Measurements from ENCODE around the gene ARFGAP1. TPM values are rescaled to one million over a fixed set of nuclear protein-coding genes. Genes with fewer than 3 reads are reported as not detected.
A peak's percentile ranks its signal among the peaks of the same experiment; 100 is the strongest.

Gene ARFGAP1
- total and polyA plus RNA-seq, 4 donors: 47.0 to 108 (median 87.6) TPM

DNA sequence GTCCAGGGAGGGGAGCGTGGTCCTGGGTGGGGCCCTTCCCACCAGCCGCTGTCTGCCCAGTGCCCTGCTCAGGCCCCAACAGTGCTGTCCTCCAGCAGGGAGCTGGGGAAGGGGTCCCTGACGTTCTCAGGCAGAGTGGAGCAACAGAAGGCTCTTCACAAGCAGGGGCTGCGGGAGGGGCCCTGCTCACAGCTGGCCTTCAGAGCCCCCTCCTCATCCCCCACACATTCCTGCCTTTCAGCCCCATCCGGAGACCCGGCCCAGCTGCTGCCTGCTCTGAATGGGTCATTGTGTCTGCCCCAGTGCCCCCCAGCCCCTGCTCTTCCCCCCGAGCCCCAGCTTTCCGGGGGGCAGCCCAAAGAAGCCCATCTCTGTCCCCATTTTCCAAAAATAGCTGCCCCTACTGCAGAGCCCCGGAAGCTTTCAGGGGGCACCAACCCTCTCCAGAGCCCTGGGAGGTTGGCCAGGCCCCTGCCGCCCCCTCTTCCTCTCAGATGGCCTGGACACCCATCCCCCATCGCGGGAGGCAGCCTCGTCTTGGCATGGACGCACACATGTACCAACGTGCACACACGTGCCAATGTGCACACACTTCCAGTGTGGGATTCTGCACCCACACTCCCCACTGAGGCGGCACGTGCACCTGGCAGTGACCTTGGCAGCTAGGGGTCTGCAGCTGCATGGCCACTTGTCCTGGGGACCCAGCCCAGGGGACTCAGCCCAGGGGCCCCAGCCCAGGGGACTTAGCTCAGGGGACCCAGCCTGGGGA, 24.1 kb downstream of the ARFGAP1 start:
- TF ChIP-seq, protein P1, sequence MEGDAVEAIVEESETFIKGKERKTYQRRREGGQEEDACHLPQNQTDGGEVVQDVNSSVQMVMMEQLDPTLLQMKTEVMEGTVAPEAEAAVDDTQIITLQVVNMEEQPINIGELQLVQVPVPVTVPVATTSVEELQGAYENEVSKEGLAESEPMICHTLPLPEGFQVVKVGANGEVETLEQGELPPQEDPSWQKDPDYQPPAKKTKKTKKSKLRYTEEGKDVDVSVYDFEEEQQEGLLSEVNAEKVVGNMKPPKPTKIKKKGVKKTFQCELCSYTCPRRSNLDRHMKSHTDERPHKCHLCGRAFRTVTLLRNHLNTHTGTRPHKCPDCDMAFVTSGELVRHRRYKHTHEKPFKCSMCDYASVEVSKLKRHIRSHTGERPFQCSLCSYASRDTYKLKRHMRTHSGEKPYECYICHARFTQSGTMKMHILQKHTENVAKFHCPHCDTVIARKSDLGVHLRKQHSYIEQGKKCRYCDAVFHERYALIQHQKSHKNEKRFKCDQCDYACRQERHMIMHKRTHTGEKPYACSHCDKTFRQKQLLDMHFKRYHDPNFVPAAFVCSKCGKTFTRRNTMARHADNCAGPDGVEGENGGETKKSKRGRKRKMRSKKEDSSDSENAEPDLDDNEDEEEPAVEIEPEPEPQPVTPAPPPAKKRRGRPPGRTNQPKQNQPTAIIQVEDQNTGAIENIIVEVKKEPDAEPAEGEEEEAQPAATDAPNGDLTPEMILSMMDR (IDR thresholded peaks at IDR 0.05; ENCODE audit: control extremely low read depth, extremely low read depth): no peak
- no peak overlapping the region for H3K9ac ChIP-seq (ENCODE audit: insufficient read depth in 1 of 2, low read length in 2 of 2)
- H3K4me1 ChIP-seq (ENCODE audit: control insufficient read depth in 5 of 5, insufficient read depth in 5 of 5, low read length in 5 of 5): peaks cover 0 to 21% (median 0%) of the 10 kb centered on the region in 5 donors
- no peak for ATAC-seq (ENCODE audit: insufficient read depth, low FRiP score)
- H3K27me3 ChIP-seq (ENCODE audit: control insufficient read depth in 3 of 3, insufficient read depth in 3 of 3, low read length in 2 of 3): peaks cover 0 to 14% (median 0%) of the 10 kb centered on the region in 3 donors
- no peak overlapping the region for H3K27ac ChIP-seq (ENCODE audit: low read depth in 1 of 2, low read length in 1 of 2)
- no peaks in the 10 kb centered on the region for H3K36me3 ChIP-seq (ENCODE audit: control insufficient read depth in 4 of 4, insufficient read depth in 4 of 4, low read length in 4 of 4)
- H3K9me3 ChIP-seq (ENCODE audit: control insufficient read depth in 4 of 4, insufficient read depth in 3 of 4, low read length in 3 of 4): peaks cover 0 to 5% (median 1%) of the 10 kb centered on the region in 4 donors
- 35 to 46% methylated on average over 18 of the region's 18 CpGs for WGBS, 2 donors
- H3K4me3 ChIP-seq: no peak overlapping the region
- DNase-seq: peak in 2 of 3 donors; percentile 34 to 45

DNA sequence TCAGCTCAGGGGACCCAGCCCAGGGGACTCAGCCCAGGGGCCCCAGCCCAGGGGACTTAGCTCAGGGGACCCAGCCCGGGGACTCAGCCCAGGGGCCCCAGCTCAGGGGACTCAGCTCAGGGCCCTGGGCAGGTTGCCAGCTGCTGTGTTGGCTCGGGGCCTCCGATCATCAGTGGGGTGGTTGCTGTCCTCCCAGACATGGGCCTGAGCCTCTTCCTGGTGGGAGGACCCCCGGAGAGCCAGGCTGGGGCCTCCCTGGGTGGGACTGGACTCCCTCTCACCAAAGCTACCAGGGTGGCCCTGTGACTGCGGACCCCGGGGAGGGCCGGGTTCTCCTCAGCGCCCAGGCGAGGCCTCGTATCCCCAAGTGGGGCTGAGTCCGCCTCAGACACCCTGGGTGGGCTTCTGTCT, 24.8 kb downstream of the ARFGAP1 start:
- ATAC-seq (ENCODE audit: insufficient read depth, low FRiP score): no peak
- DNase-seq: peak; percentile 56 to 65 (median 62)
- H3K4me1 ChIP-seq (ENCODE audit: control insufficient read depth in 5 of 5, insufficient read depth in 5 of 5, low read length in 5 of 5): peaks cover 0 to 21% (median 0%) of the 10 kb centered on the region in 5 donors
- WGBS, 2 donors: 59 to 77% methylated on average over 11 of the region's 11 CpGs
- H3K27me3 ChIP-seq (ENCODE audit: control insufficient read depth in 3 of 3, insufficient read depth in 3 of 3, low read length in 2 of 3): peaks cover 0 to 14% (median 0%) of the 10 kb centered on the region in 3 donors
- no peak overlapping the region for H3K9ac ChIP-seq (ENCODE audit: insufficient read depth in 1 of 2, low read length in 2 of 2)
- H3K27ac ChIP-seq (ENCODE audit: low read depth in 1 of 2, low read length in 1 of 2): no peak overlapping the region
- TF ChIP-seq, protein P1 (IDR thresholded peaks at IDR 0.05; ENCODE audit: control extremely low read depth, extremely low read depth): no peak
- H3K9me3 ChIP-seq (ENCODE audit: control insufficient read depth in 4 of 4, insufficient read depth in 3 of 4, low read length in 3 of 4): peaks cover 0 to 5% (median 1%) of the 10 kb centered on the region in 4 donors
- H3K4me3 ChIP-seq: no peak overlapping the region
- no peaks in the 10 kb centered on the region for H3K36me3 ChIP-seq (ENCODE audit: control insufficient read depth in 4 of 4, insufficient read depth in 4 of 4, low read length in 4 of 4)

DNA sequence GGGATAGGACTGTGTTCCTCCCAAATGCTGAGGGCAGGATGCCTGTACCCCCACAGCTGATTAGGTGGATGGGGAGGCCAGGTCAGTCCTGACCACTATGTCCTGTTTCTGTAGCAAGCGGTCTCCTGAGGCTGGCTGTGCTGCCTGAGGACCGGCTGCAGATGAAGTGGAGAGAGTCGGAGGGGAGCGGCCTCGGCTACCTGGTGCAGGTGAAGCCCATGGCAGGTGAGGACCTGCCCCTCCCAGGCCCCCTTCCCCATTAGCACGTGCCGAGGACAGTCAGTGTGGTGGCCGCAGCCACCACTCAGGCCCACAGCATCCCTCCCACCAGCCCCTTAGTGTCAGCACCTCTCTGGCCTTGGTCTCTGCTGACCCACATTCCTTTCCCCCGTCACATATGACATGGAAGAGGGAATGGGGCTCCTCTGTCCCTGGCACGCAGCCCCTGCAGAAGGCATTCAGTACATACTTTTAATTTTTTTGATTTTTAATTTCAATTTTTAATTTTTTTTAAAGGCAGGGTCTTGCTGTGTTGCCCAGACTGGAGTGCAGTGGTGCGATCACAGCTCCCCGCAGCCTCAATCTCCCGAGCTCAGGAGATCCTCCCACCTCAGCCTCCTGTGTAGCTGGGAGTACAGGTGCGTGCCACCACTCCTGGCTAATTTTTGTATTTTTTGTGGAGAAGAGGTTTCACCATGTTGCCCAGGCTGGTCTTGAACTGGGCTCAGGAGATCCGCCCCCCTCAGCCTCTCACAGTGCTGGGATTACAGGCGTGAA, 25.4 kb downstream of the ARFGAP1 start:
- ATAC-seq (ENCODE audit: insufficient read depth, low FRiP score): no peak

More for the DNA sequence above, 25.4 kb downstream of the ARFGAP1 start:
- TF ChIP-seq, protein P1 (IDR thresholded peaks at IDR 0.05; ENCODE audit: control extremely low read depth, extremely low read depth): no peak
- Histone ChIP-seq H3K9me3 (ENCODE audit: control insufficient read depth in 4 of 4, insufficient read depth in 3 of 4, low read length in 3 of 4) (peaks cover 0 to 5% (median 1%) of the 10 kb centered on the region in 4 donors), H3K4me1 (ENCODE audit: control insufficient read depth in 5 of 5, insufficient read depth in 5 of 5, low read length in 5 of 5) (peaks cover 0 to 21% (median 0%) of the 10 kb centered on the region in 5 donors), H3K36me3 (ENCODE audit: control insufficient read depth in 4 of 4, insufficient read depth in 4 of 4, low read length in 4 of 4) (no peaks in the 10 kb centered on the region), H3K4me3 (no peak overlapping the region), H3K9ac (ENCODE audit: insufficient read depth in 1 of 2, low read length in 2 of 2) (no peak overlapping the region), H3K27me3 (ENCODE audit: control insufficient read depth in 3 of 3, insufficient read depth in 3 of 3, low read length in 2 of 3) (peaks cover 0 to 12% (median 0%) of the 10 kb centered on the region in 3 donors), H3K27ac (ENCODE audit: low read depth in 1 of 2, low read length in 1 of 2) (no peak overlapping the region)
- 76 to 80% methylated on average over 16 of the region's 16 CpGs for WGBS, 2 donors
- no peak for DNase-seq
